Stimulated activated effector memory CD8-positive, alpha-beta T cell treated with anti-CD3 and anti-CD28 coated beads, Interleukin-12 subunit alpha, Interleukin-12 subunit beta, amount 100 ng/mL, for 72 hours (primary cell): ENCODE measurements around the gene HS6ST3.
"Not testable (repeated sequence)": the region's sequence is repeated elsewhere in the genome, so short reads cannot be mapped to it uniquely, and the experiment has no call there.

Source experiments
- ATAC-seq: fragments of 150-1000 bp; cut with Tn5 transposase; 2 replicates; pipeline ENCODE4 v1.10.0; 2021
- DNase-seq, 2 donors: peaks; one replicate each; pipeline ENCODE4 v3.0.0; 2021 to 2022; ENCODE audit warnings: low spot score in 2 of 2
- H3K27ac Mint-ChIP-seq: one replicate; pipeline ENCODE4 v1.8.0; 2022; ENCODE audit warnings: mild to moderate bottlenecking, mixed read lengths
- H3K36me3 Mint-ChIP-seq: one replicate; pipeline ENCODE4 v1.8.0; 2022; ENCODE audit warnings: mild to moderate bottlenecking, mixed read lengths
- H3K4me1 Mint-ChIP-seq: one replicate; pipeline ENCODE4 v1.8.0; 2022; ENCODE audit warnings: mixed read lengths
- H3K4me3 Mint-ChIP-seq: one replicate; pipeline ENCODE4 v1.8.0; 2022; ENCODE audit warnings: mild to moderate bottlenecking, mixed read lengths
- H3K9me3 Mint-ChIP-seq: one replicate; pipeline ENCODE4 v1.8.0; 2022; ENCODE audit warnings: mixed read lengths

The HS6ST3 gene

GRCh38 chr13:96089749-96090239 is at the start of gene HS6ST3:
Gene HS6ST3, plus strand, starts transcription at chr13:96090107.
- peak; percentile 13 for ATAC-seq
- no peak within 1 kb of the TSS for H3K4me3 Mint-ChIP-seq

GRCh38 chr13:96041326-96042110 is 48.4 kb upstream of the HS6ST3 start:
- no peaks in the 10 kb centered on the region for H3K36me3 Mint-ChIP-seq
- no peak overlapping the region for H3K27ac Mint-ChIP-seq
- no peak for ATAC-seq
- peaks cover 7% of the 10 kb centered on the region for H3K9me3 Mint-ChIP-seq
- H3K4me1 Mint-ChIP-seq: no peaks in the 10 kb centered on the region
- no peak overlapping the region for H3K4me3 Mint-ChIP-seq
- no peak for DNase-seq

More at GRCh38 chr13:96089749-96090239, at the start of gene HS6ST3:
- no peak for DNase-seq
- Mint-ChIP-seq H3K27ac (no peak within 1 kb of the TSS), H3K4me1 (no peaks in the 10 kb centered on the region), H3K9me3 (peaks cover under 1% of the 10 kb centered on the region), H3K36me3 (no peaks in the 10 kb centered on the region)

- Mint-ChIP-seq H3K4me1 (no peaks in the 10 kb centered on the region), H3K27ac (no peak overlapping the region), H3K4me3 (no peak overlapping the region), H3K9me3 (peaks cover 5% of the 10 kb centered on the region), H3K36me3 (no peaks in the 10 kb centered on the region)
- DNase-seq (no peak), ATAC-seq (no peak)
Measured at GRCh38 chr13:96044238-96044637, 45.7 kb upstream of the HS6ST3 start.

GRCh38 chr13:96046449-96047126 is 43.3 kb upstream of the HS6ST3 start:
- not testable (repeated sequence) for H3K4me1 Mint-ChIP-seq, H3K36me3 Mint-ChIP-seq, H3K27ac Mint-ChIP-seq, ATAC-seq, DNase-seq, H3K9me3 Mint-ChIP-seq, H3K4me3 Mint-ChIP-seq

GRCh38 chr13:96050955-96051354 is 39.0 kb upstream of the HS6ST3 start:
- not testable (repeated sequence) for H3K9me3 Mint-ChIP-seq, H3K36me3 Mint-ChIP-seq, H3K4me1 Mint-ChIP-seq, H3K27ac Mint-ChIP-seq, H3K4me3 Mint-ChIP-seq, ATAC-seq, DNase-seq

- H3K4me3 Mint-ChIP-seq, H3K27ac Mint-ChIP-seq, H3K9me3 Mint-ChIP-seq, DNase-seq, ATAC-seq, H3K4me1 Mint-ChIP-seq, H3K36me3 Mint-ChIP-seq: not testable (repeated sequence)
Measured at GRCh38 chr13:96051491-96051890, 38.4 kb upstream of the HS6ST3 start.

- not testable (repeated sequence) for H3K4me3 Mint-ChIP-seq, DNase-seq, H3K9me3 Mint-ChIP-seq, H3K36me3 Mint-ChIP-seq, H3K27ac Mint-ChIP-seq, ATAC-seq, H3K4me1 Mint-ChIP-seq
Measured at GRCh38 chr13:96051946-96052345, 38.0 kb upstream of the HS6ST3 start.

GRCh38 chr13:96052656-96053002 is 37.3 kb upstream of the HS6ST3 start:
- Mint-ChIP-seq H3K4me1 (no peaks in the 10 kb centered on the region), H3K27ac (no peak overlapping the region), H3K9me3 (peaks cover 10% of the 10 kb centered on the region), H3K4me3 (peak overlapping the region; percentile 23), H3K36me3 (no peaks in the 10 kb centered on the region)
- DNase-seq (no peak), ATAC-seq (no peak)

- Mint-ChIP-seq H3K4me1 (no peaks in the 10 kb centered on the region), H3K9me3 (peaks cover 10% of the 10 kb centered on the region), H3K36me3 (no peaks in the 10 kb centered on the region), H3K27ac (no peak within 1 kb of the TSS), H3K4me3 (peak within 1 kb of the TSS; percentile 23)
- ATAC-seq: peak; percentile 36
- no peak for DNase-seq
Measured at GRCh38 chr13:96053003-96053703, 36.8 kb upstream of the HS6ST3 start, which contains the start of gene UGGT2. Gene UGGT2, minus strand, starts transcription at chr13:96053401. Its CDS starts 89 bp downstream, at chr13:96053312.

GRCh38 chr13:96065849-96066248 is 24.1 kb upstream of the HS6ST3 start:
- H3K4me1 Mint-ChIP-seq: no peaks in the 10 kb centered on the region
- no peaks in the 10 kb centered on the region for H3K36me3 Mint-ChIP-seq
- ATAC-seq (no peak), DNase-seq (no peak)
- no peak overlapping the region for H3K27ac Mint-ChIP-seq
- H3K9me3 Mint-ChIP-seq: peaks cover 10% of the 10 kb centered on the region
- H3K4me3 Mint-ChIP-seq: no peak overlapping the region

- H3K27ac Mint-ChIP-seq: no peak overlapping the region
- ATAC-seq (no peak), DNase-seq (no peak)
- no peaks in the 10 kb centered on the region for H3K36me3 Mint-ChIP-seq
- peaks cover 13% of the 10 kb centered on the region for H3K9me3 Mint-ChIP-seq
- no peaks in the 10 kb centered on the region for H3K4me1 Mint-ChIP-seq
- H3K4me3 Mint-ChIP-seq: no peak overlapping the region
Measured at GRCh38 chr13:96068729-96069128, 21.2 kb upstream of the HS6ST3 start.

- no peak overlapping the region for H3K4me3 Mint-ChIP-seq
- no peaks in the 10 kb centered on the region for H3K36me3 Mint-ChIP-seq
- H3K27ac Mint-ChIP-seq: no peak overlapping the region
- ATAC-seq (no peak), DNase-seq (no peak)
- peaks cover 8% of the 10 kb centered on the region for H3K9me3 Mint-ChIP-seq
- H3K4me1 Mint-ChIP-seq: no peaks in the 10 kb centered on the region
Measured at GRCh38 chr13:96071504-96071903, 18.4 kb upstream of the HS6ST3 start.

- H3K4me1 Mint-ChIP-seq: no peaks in the 10 kb centered on the region
- no peak overlapping the region for H3K4me3 Mint-ChIP-seq
- ATAC-seq: no peak
- H3K9me3 Mint-ChIP-seq: peaks cover 14% of the 10 kb centered on the region
- no peaks in the 10 kb centered on the region for H3K36me3 Mint-ChIP-seq
- DNase-seq: no peak
- no peak overlapping the region for H3K27ac Mint-ChIP-seq
Measured at GRCh38 chr13:96072392-96072791, 17.5 kb upstream of the HS6ST3 start.

- Mint-ChIP-seq H3K4me1 (no peaks in the 10 kb centered on the region), H3K4me3 (no peak overlapping the region), H3K9me3 (peaks cover 17% of the 10 kb centered on the region), H3K27ac (no peak overlapping the region), H3K36me3 (no peaks in the 10 kb centered on the region)
- no peak for ATAC-seq
- DNase-seq: no peak
Measured at GRCh38 chr13:96075953-96076543, 13.9 kb upstream of the HS6ST3 start.

- H3K36me3 Mint-ChIP-seq: no peaks in the 10 kb centered on the region
- DNase-seq (no peak), ATAC-seq (no peak)
- no peak overlapping the region for H3K4me3 Mint-ChIP-seq
- H3K4me1 Mint-ChIP-seq: no peaks in the 10 kb centered on the region
- no peak overlapping the region for H3K27ac Mint-ChIP-seq
- peaks cover 20% of the 10 kb centered on the region for H3K9me3 Mint-ChIP-seq
Measured at GRCh38 chr13:96080676-96081075, 9.2 kb upstream of the HS6ST3 start.
